ENCODE results near the gene MMP11. TPM values are rescaled to one million over a fixed set of nuclear protein-coding genes. Genes with fewer than 3 reads are reported as not detected.

The MMP11 gene
- polyA plus RNA-seq, 1 of the 3 experiments (the other 2 are of a cell fraction): 64.4 TPM

DNA sequence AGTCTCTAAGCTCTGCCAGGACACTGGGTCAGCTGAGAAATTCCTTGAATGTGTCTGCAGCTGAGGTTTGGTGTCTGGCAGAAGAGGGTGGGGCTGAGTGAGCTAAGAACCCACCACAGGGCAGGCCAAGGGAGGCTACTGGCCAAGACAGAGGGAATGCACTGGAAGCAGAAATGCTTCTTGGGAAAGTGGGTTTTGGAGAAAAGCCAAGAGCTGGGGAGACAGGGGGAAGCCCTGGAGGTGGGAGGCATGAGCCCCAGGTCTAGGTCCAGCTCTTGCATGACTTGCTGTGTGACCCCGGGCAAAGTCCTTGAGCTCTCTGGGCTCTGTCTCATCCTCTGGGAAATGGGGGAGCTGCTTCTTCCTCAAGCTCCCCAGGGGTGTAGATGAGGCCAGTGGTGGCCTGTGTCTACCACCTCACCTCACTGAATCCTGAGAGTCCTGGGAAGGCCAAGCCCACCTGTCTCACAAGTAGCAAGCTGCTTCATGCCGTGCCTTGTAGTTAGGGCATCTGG lies 2.3 kb downstream of the MMP11 start:
- DNase-seq: no peak
- no peak overlapping the region; the same call in 1 of the 2 replicates for H3K4me2 ChIP-seq

More for the DNA sequence above, 2.3 kb downstream of the MMP11 start:
- ChIA-PET POLR2A (interaction anchor here (0.9 to 1.6 kb wide), 4 partner anchors 12 to 76 kb away, joined by 3 to 4 read pairs (median 4); partner anchors contain the start of gene SMARCB1), CTCF (interaction anchor here (0.8 to 14.9 kb wide), 5 partner anchors 8 to 82 kb away, joined by 3 to 277 read pairs (median 11); partner anchors contain the start of gene SLC2A11)
- no peaks in the 10 kb centered on the region for H3K27me3 ChIP-seq (ENCODE audit: insufficient read depth)
- H3K4me3 ChIP-seq (ENCODE audit: low read depth in 2 of 2, low read length in 1 of 2): no peak overlapping the region
- H3K27ac ChIP-seq (ENCODE audit: low read depth in 2 of 2, low read length in 1 of 2): no peak overlapping the region
- TF ChIP-seq ELF1 (IDR thresholded peaks at IDR 0.05) (no peak), FOSL2 (IDR thresholded peaks at IDR 0.05; ENCODE audit: borderline replicate concordance, low read depth) (no peak), RAD21 (IDR thresholded peaks at IDR 0.05; ENCODE audit: low read length) (no peak), FOXM1 (IDR thresholded peaks at IDR 0.05; ENCODE audit: low read depth) (no peak), FOXJ3 (CRISPR knock-in tag; IDR thresholded peaks at IDR 0.05) (no peak), YY1 (IDR thresholded peaks at IDR 0.05; ENCODE audit: low read depth) (no peak), POLR2AphosphoS5 (IDR thresholded peaks at IDR 0.05; ENCODE audit: low read depth, low read length) (no peak), CHD2 (IDR thresholded peaks at IDR 0.05; ENCODE audit: low read length, partially characterized antibody) (no peak), GABPA (IDR thresholded peaks at IDR 0.05; ENCODE audit: low read depth) (no peak), RFX5 (IDR thresholded peaks at IDR 0.05; ENCODE audit: low read length) (no peak)
- TF ChIP-seq, protein P1, sequence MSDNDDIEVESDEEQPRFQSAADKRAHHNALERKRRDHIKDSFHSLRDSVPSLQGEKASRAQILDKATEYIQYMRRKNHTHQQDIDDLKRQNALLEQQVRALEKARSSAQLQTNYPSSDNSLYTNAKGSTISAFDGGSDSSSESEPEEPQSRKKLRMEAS (IDR thresholded peaks at IDR 0.05; ENCODE audit: low read depth): no peak
- TF ChIP-seq, protein P2, sequence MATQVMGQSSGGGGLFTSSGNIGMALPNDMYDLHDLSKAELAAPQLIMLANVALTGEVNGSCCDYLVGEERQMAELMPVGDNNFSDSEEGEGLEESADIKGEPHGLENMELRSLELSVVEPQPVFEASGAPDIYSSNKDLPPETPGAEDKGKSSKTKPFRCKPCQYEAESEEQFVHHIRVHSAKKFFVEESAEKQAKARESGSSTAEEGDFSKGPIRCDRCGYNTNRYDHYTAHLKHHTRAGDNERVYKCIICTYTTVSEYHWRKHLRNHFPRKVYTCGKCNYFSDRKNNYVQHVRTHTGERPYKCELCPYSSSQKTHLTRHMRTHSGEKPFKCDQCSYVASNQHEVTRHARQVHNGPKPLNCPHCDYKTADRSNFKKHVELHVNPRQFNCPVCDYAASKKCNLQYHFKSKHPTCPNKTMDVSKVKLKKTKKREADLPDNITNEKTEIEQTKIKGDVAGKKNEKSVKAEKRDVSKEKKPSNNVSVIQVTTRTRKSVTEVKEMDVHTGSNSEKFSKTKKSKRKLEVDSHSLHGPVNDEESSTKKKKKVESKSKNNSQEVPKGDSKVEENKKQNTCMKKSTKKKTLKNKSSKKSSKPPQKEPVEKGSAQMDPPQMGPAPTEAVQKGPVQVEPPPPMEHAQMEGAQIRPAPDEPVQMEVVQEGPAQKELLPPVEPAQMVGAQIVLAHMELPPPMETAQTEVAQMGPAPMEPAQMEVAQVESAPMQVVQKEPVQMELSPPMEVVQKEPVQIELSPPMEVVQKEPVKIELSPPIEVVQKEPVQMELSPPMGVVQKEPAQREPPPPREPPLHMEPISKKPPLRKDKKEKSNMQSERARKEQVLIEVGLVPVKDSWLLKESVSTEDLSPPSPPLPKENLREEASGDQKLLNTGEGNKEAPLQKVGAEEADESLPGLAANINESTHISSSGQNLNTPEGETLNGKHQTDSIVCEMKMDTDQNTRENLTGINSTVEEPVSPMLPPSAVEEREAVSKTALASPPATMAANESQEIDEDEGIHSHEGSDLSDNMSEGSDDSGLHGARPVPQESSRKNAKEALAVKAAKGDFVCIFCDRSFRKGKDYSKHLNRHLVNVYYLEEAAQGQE (IDR thresholded peaks at IDR 0.05; ENCODE audit: low read depth, low read length): no peak
- TF ChIP-seq, protein P3, sequence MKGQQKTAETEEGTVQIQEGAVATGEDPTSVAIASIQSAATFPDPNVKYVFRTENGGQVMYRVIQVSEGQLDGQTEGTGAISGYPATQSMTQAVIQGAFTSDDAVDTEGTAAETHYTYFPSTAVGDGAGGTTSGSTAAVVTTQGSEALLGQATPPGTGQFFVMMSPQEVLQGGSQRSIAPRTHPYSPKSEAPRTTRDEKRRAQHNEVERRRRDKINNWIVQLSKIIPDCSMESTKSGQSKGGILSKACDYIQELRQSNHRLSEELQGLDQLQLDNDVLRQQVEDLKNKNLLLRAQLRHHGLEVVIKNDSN (IDR thresholded peaks at IDR 0.05; ENCODE audit: borderline replicate concordance, low read depth): no peak
- TF ChIP-seq, protein P4, sequence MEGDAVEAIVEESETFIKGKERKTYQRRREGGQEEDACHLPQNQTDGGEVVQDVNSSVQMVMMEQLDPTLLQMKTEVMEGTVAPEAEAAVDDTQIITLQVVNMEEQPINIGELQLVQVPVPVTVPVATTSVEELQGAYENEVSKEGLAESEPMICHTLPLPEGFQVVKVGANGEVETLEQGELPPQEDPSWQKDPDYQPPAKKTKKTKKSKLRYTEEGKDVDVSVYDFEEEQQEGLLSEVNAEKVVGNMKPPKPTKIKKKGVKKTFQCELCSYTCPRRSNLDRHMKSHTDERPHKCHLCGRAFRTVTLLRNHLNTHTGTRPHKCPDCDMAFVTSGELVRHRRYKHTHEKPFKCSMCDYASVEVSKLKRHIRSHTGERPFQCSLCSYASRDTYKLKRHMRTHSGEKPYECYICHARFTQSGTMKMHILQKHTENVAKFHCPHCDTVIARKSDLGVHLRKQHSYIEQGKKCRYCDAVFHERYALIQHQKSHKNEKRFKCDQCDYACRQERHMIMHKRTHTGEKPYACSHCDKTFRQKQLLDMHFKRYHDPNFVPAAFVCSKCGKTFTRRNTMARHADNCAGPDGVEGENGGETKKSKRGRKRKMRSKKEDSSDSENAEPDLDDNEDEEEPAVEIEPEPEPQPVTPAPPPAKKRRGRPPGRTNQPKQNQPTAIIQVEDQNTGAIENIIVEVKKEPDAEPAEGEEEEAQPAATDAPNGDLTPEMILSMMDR (IDR thresholded peaks at IDR 0.05): no peak
- H3K79me2 ChIP-seq (ENCODE audit: insufficient read depth): no peaks in the 10 kb centered on the region
- no peaks in the 10 kb centered on the region for H4K20me1 ChIP-seq (ENCODE audit: insufficient read depth)
- 100% methylated on average over 1 of the region's 2 CpGs for WGBS (ENCODE audit: low lambda C conversion rate)
- H3K9me3 ChIP-seq: no peaks in the 10 kb centered on the region
- no peak overlapping the region for H2AFZ ChIP-seq (ENCODE audit: low read depth)
- peaks cover 4 to 34% of the 10 kb centered on the region in 2 experiments; a peak in 2 of 4 replicates for H3K4me1 ChIP-seq (ENCODE audit: control insufficient read depth in 1 of 2, insufficient read depth in 2 of 2, low read depth in 1 of 2, low read length in 1 of 2)
- H3F3A ChIP-seq (replicated peaks; ENCODE audit: insufficient read depth): peaks cover 16% of the 10 kb centered on the region
- H3K9ac ChIP-seq: no peak overlapping the region
- H3K9me2 ChIP-seq: no peaks in the 10 kb centered on the region
- H3K36me3 ChIP-seq (replicated peaks in 1 of 2; ENCODE audit: control insufficient read depth in 1 of 2, insufficient read depth in 2 of 2, low read length in 1 of 2): peaks cover 0 to 3% of the 10 kb centered on the region in 2 experiments

Measured in SK-N-SH (cell line).